ENCODE measurements around the gene PNPLA4.
A peak's percentile ranks its signal among the peaks of the same experiment; 100 is the strongest.

Gene PNPLA4

GRCh38 chrX:7927259-7928167, at the start of gene PNPLA4:
Gene PNPLA4 (minus strand): TSS chrX:7927413. CDS start chrX:7926119, 1,294 bp downstream.
- TF ChIP-seq CTCF (IDR thresholded peaks at IDR 0.05; ENCODE audit: extremely low read depth, insufficient read depth, missing control alignments): peak; percentile 44
- in situ Hi-C loops (cut with MboI; ENCODE audit: low pct_unique_long_range_greater_than_20kb, low sequenced_read_pairs, unreplicated experiment): loop anchor here (25.0 kb wide), 1 partner anchor 815 kb away; no protein-coding TSS in a partner anchor
- peak; percentile 88 for DNase-seq (ENCODE audit: low spot score)

- DNase-seq (ENCODE audit: low spot score): no peak
- in situ Hi-C loops (cut with MboI; ENCODE audit: low pct_unique_long_range_greater_than_20kb, low sequenced_read_pairs, unreplicated experiment): no loop called here
- TF ChIP-seq CTCF (IDR thresholded peaks at IDR 0.05; ENCODE audit: extremely low read depth, insufficient read depth, missing control alignments): no peak
Observed at GRCh38 chrX:7972586-7972985, 45.4 kb upstream of the PNPLA4 start.

- DNase-seq (ENCODE audit: low spot score): no peak
- in situ Hi-C loops (cut with MboI; ENCODE audit: low pct_unique_long_range_greater_than_20kb, low sequenced_read_pairs, unreplicated experiment): no loop called here
- no peak for TF ChIP-seq CTCF (IDR thresholded peaks at IDR 0.05; ENCODE audit: extremely low read depth, insufficient read depth, missing control alignments)
Observed at GRCh38 chrX:7970428-7970827, 43.2 kb upstream of the PNPLA4 start.

GRCh38 chrX:7965436-7965835, 38.2 kb upstream of the PNPLA4 start:
- no peak for TF ChIP-seq CTCF (IDR thresholded peaks at IDR 0.05; ENCODE audit: extremely low read depth, insufficient read depth, missing control alignments)
- in situ Hi-C loops (cut with MboI; ENCODE audit: low pct_unique_long_range_greater_than_20kb, low sequenced_read_pairs, unreplicated experiment): no loop called here
- no peak for DNase-seq (ENCODE audit: low spot score)

- in situ Hi-C loops (cut with MboI; ENCODE audit: low pct_unique_long_range_greater_than_20kb, low sequenced_read_pairs, unreplicated experiment): no loop called here
- TF ChIP-seq CTCF (IDR thresholded peaks at IDR 0.05; ENCODE audit: extremely low read depth, insufficient read depth, missing control alignments): no peak
- no peak for DNase-seq (ENCODE audit: low spot score)
Observed at GRCh38 chrX:7960246-7960645, 33.0 kb upstream of the PNPLA4 start.

- no peak for TF ChIP-seq CTCF (IDR thresholded peaks at IDR 0.05; ENCODE audit: extremely low read depth, insufficient read depth, missing control alignments)
- no peak for DNase-seq (ENCODE audit: low spot score)
- in situ Hi-C loops (cut with MboI; ENCODE audit: low pct_unique_long_range_greater_than_20kb, low sequenced_read_pairs, unreplicated experiment): no loop called here
Observed at GRCh38 chrX:7953446-7953845, 26.2 kb upstream of the PNPLA4 start.
